ENCODE results near the gene PAK1IP1.
A peak's percentile ranks its signal among the peaks of the same experiment; 100 is the strongest.
"Not testable (repeated sequence)": the region's sequence is repeated elsewhere in the genome, so short reads cannot be mapped to it uniquely, and the experiment has no call there.

The PAK1IP1 gene, protein sequence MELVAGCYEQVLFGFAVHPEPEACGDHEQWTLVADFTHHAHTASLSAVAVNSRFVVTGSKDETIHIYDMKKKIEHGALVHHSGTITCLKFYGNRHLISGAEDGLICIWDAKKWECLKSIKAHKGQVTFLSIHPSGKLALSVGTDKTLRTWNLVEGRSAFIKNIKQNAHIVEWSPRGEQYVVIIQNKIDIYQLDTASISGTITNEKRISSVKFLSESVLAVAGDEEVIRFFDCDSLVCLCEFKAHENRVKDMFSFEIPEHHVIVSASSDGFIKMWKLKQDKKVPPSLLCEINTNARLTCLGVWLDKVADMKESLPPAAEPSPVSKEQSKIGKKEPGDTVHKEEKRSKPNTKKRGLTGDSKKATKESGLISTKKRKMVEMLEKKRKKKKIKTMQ

DNA sequence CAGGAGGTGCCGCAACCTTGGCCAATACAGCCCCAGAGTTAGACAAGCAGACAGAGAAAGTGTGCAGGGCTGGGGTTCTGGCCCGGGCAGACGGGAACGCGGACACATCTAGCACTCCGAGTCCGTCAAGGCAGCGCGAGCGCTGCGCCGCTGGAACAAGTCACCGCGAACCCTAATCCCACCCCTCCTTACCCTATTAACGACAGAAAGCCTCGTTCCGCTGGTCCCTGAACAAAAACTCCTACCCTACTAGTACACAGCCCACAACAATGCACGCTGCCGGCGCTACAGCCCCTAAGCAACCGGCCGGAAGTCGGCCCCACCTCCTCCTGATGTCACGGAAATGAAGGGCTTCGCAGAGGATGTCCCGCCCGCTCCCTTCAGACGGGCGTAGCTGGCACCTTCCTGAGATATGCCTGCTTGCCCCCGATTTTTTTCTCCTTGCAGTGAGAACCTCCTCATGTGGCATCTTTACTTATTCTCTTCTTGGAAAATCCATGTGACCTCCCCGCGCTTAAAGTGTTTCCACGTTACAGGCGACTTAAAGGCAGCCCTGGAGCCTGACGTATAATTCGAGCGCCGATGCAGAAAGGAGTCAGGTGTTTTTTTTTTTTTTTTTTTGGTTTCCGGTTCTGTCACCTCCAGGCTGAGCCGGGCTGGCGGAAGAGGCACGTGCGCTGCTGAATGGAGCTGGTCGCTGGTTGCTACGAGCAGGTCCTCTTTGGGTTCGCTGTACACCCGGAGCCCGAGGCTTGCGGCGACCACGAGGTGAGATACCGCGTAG lies at the start of gene PAK1IP1, which contains the start of gene C6orf52:
TSS of gene PAK1IP1 (plus strand) at position 671 of the 784 bp plus-strand sequence. CDS start at position 685, 14 bp downstream.
TSS of gene C6orf52 (minus strand) at position 315 of the 784 bp plus-strand sequence. CDS start 7,066 bp downstream, outside the sequence.
- DNase-seq, result peak; percentile 95 to 96

DNA sequence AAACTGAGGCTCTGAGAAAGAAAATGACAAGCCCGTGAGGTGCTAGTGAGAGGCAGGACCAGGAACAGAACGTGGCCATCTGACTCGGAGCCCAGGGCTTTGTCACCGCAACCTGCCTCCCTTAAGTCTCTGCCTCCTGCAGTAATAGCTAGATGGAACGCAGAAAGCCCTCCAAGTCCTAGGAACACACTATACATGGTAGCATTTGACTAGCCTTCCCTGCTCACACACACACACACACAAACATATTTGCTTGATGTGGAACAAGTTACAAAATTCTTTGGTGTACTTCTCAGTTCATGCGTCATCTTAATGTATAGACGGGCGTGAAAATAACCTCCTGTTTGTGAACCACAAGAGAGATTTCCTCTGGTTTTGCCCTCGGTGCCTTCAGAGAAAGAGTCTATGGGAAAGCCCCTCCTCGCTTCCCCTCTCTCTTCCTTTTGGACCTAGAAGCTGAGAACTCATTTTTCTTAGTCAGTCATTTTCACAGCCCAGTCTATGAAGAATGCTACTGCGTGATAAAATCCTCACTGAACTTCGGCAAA lies 39.2 kb upstream of the PAK1IP1 start:
- no peak for DNase-seq

DNA sequence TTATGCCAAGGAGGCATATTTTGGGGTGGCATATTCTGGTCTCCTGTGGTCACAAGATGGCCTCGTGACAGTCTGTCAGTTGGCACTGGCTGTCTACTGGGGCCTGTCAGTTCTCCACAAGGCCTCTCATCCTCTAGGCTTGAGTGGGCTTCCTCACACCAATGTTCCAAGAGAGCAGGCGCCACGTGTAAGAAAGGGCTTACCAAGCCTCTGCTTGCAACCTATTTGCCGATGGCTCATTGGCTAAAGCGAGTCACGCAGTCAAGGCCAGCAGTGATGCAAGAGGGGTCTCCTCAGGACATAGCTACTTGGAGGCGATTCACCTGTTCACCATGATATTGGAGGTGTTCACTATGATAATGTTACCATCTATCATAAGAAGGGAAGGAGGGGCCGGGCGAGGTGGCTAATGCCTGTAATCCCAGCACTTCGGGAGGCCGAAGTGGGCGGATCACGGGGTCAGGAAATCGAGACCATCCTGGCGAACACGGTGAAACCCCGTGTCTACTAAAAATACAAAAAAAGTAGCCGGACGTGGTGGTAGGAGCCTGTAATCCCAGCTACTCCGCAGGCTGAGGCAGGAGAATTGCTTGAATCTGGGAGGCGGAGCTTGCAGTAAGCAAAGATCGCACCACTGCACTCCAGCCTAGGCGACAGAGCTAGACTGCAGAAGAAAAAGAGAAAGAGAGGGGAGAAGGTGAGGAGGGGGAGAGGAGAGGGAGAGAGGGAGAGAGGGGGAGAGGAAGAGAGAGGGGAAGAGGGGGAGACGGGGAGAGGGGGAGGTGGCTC lies 35.7 kb upstream of the PAK1IP1 start:
- no peak for DNase-seq

DNA sequence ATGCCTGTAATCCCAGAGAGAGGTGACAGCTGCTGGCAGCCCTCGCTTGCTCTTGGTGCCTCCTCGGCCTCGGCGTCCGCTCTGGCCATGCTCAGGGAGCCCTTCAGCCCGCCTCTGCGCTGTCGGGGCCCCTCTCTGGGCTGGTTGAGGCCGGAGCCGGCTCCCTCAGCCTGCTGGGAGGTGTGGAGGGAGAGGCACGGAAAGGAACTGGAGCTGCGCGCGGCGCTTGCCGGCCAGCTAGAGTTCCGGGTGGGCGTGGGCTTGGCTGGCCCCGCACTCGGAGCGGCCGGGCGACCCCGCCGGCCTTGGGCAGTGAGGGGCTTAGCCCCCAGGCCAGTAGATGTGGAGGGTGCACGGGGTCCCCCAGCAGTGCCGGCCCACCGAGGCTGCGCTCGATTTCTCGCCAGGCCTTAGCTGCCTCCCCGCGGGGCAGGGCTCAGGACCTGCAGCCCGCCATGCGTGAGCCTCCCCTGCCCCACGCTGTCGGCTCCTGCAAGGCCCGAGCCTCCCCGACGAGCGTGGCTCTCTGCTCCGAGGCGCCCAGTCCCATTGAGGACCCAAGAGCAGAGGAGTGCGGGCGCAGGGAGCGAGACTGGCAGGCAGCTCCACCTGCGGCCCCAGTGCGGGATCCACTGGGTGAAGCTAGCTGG lies 34.9 kb upstream of the PAK1IP1 start:
- peak in 1 of 2 experiments; percentile 20 for DNase-seq

DNA sequence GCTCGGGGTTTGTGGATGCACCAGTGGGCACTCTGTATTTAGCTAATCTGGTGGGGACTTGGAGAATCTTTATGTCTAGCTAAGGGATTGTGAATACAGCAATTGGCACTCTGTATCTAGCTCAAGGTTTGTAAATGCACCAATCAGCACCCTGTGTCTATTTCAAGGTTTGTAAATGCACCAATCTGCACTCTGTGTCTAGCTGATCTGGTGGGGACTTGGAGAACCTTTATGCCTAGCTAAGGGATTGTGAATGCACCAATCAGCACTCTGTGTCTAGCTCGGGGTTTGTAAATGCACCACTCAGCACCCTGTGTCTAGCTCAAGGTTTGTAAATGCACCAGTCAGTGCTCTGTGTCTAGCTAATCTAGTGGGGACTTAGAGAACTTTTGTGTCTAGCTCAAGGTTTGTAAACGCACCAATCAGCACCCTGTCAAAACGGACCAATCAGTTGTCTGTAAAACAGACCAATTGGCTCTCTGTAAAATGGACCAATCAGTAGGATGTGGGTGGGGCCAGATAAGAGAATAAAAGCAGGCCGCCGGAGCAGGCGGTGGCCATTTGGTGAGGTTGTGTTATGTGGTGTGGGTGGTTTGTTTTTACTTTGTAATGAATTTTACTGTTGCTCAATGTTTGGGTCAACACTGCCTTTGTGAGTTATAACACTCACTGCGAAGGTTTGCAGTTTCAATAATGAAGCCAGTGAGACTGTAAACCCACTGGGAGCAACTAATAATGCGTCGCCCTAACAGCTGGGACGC lies 34.2 kb upstream of the PAK1IP1 start:
- DNase-seq, result not testable (repeated sequence)

DNA sequence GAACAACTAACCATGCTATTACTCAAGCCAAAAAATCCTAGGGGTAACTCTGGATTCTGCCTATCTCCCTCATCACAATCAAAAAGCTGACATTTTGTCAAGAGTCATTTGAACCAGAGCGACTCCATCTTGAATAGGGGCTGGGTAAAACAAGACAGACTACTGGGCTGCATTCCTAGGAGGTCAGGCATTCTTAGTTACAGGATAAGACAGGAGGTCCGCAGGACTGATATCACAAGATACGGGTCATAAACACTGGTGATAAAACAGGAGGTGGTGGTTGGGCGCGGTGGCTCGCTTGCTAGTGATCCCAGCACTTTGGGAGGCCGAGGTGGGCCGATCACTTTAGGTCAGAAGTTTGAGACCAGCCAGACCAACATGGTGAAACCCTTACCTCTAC lies 32.6 kb upstream of the PAK1IP1 start:
- DNase-seq, result no peak

DNA sequence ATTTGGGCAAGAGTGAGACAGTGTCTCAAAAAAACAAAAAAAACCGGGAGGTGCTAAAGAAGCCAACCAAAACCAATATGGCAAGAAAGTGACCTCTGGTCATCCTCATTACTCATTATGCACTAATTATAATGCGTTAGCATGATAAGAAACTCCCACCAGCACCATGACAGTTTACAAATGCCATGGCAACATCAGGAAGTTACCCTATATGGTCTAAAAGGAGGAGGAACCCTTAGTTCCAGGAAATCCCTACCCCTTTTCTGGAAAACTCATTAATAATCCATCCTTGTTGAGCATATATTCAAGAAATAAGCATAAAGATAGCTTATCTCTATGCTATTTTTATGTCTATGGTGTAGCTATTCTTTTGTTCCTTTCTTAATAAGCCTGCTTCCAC lies 32.0 kb upstream of the PAK1IP1 start:
- DNase-seq, result no peak

DNA sequence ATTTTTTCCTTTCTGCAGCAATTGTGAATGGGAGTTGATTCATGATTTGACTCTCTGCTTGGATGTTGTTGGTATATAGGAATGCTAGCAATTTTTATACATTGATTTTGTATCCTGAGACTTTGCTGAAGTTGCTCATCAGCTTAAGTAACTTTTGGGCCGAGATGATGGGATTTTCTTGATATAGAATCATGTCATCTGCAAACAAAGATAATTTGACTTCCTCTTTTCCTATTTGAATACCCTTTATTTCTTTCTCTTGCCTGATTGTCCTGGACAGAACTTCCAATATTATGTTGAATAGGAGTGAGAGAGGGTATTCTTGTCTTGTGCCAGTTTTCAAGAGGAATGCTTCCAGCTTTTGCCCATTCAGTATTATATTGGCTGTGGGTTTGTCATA lies 29.2 kb upstream of the PAK1IP1 start:
- not testable (repeated sequence) for DNase-seq

DNA sequence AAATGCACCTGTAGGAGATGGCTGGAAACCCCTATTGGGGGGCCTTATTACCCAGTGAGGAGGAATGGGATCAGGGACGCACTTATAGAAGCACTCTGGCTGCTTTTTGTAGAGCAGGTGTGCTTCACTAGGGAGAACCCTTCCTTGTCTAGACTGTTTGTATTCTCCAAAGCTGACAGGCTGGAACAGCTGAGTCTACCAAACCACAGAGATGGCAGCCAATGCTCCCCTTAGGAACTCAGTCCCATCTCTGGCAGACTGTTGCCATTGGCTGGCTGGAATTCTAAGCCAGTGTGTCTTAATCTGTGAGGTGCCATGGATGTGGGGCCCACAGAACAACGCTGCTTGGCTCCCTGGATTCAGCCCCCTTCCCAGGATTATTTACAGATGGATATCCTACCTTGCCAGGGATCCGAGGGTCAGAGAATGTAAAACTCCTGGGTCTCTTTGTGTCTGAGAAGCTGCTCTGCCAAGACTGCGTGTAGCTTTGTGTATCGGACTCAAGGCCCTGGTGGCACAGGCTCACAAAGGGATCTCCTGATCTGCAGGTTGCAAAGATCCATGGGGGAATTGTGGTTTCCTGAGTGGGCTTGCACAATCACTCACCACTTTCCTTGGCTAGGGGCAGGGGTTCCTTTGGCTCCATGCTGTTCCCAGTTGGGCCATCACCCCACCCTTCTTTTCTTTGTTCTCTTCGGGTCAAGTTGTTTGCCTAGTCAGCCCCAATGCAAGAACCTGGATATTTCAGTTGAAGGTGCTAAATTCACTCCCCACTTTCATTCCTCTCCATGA lies 26.4 kb upstream of the PAK1IP1 start:
- no peak for DNase-seq

DNA sequence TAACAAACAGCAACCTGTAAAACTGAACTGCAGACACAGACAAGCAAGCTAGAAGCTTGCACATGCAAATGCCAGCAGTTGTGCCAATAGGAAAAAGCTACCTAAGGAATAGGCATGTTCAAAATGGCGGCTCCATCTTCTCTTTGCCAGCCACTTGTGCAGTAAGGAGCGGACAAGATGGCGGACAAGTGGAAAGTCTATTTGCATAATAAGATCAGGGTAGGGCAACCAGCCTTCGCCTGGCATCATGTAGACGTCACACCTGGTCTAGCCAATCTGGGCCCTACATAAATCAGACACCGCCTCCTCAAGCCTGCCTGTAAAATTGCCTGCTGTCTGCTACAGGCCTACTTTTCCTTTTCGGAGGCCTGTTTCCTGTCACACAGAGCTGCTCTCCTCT lies 18.4 kb upstream of the PAK1IP1 start:
- no peak for DNase-seq

DNA sequence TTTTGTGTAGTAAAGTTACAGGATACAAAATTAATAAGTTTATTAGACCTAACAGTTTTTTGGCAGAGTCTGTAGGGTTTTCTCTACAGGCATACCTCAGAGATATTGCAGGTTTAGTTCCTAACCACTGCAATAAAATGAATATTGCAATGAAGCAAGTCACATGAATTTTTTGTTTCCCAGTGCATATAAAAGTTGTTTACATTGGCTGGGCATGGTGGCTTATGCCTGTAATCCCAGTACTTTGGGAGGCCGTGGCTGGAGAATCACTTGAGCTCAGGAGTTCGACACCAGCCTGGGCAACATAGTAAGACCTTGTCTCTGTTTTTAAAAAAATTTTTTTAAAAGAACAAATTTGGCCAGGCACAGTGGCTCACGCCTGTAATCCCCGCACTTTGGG lies 16.3 kb upstream of the PAK1IP1 start:
- no peak for DNase-seq

DNA sequence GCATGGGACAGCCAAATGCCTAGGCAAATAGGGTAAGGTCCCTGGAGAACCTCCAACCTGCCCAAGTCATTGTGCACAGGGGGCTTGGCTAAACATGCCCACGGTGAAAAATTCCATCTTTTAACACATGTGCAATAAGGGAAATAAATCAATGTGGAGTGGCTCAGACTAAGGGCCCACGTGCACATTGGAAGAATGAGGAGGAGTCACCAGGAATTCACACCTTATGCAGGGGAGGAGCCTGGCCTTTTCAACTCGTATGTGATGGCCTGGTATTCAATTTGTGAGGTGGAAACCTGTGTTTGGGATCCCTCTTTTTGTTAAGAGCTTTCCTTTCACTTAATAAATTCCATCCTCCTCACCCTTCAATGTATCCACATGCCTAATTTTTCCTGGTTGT lies 13.0 kb upstream of the PAK1IP1 start:
- no peak for DNase-seq

DNA sequence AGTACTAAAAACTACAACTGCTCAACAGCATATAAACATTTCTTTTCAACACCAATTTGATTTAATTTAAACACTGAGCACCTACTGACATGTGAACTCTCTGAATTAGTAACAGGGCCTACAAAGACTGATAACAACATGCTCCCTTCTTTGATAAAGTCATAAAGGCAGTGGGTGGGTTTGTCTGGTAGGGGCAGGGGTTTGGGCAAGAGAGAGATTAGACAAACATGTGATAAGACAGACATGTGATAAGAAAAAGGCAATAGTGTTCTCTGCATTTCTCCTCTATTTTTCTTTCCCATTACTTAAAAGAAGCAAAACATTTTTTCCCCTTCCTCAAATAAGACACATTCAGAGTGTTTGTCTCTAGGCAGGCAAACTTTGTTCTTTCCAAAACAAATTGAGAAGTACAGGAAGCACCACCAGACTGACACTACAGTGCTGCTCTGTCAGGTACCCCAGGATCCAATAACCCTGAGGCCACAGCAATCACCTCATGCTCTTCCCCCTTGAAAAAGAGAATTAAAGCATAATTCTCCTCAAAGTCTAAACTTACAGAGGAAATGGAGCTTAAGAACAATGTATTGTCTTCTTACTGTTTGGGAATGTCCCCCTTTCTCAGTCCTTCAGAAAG lies 12.3 kb upstream of the PAK1IP1 start:
- DNase-seq, result no peak

DNA sequence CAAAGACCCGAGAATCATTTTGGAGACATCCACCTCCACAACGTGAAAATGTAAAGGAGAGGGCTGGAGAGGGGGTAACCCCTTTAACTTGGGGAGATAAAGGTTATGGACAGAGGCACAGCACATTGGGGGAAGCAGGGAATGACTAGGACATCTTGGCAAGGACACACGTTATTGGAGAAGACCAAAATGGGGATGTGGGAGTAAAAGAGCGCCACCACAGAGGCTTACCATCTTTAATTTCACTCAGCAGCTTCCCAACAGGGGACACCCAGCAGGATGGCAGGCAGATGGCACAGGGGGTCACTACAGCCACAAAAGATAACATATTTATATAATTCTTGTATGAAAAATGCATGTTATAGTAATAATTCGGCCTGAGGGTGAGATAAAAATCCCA lies 10.2 kb upstream of the PAK1IP1 start:
- DNase-seq, result no peak

DNA sequence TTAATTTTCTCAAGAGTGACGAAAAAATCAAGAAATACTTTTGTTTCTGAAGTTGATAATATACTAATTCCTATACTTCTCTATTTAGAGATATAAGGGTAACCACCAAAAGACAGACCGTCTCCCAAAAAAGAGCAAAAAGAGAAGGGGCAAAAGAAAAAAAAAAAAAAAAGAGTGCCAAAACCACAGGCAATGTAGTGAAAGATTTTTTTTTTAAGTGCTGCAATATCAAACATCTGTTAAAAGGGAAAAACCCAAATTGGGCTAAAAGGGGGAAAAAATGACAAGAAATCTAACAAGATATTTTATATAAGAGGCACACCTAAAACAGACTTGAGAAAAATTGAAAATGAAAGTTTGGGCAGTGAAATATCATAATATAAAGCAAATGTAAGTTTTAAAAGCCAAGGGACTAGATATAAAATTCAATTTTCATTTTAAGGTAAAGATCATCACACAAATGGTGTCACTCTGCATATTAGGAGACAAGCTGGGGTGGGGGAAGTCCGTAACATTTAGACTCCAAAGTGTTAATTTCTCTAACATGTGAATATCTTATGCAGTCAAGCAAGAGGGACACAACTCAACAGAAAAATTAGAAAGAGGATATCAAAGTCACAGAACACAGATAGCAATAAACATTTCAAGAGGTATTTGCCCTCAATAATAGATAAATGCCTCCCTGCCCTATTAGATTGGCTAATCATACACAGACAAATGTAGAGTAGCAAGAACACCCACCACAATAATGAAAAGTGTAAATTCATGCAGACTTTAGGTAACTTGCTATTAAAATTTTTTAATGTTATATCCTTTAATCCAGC lies 9.5 kb upstream of the PAK1IP1 start:
- DNase-seq, result no peak

DNA sequence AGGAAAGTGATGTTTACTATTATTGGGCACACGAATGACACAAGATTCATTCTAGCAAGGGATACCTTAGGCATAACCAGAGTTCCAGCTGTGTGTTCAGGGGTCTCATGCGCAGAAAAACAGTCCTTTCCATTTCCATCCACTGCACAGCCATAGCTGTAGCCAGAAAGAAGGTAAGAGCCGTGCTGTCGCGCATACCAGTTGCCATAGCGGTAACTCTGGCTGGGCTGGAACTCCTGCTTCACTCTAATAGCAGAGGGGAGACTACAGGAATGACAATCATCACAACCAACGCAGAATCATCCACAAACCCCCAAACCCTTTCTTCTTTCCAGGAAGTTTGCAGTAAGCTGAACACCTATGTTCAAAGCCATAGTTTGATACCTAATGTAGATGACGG lies 7.9 kb upstream of the PAK1IP1 start:
- no peak for DNase-seq

DNA sequence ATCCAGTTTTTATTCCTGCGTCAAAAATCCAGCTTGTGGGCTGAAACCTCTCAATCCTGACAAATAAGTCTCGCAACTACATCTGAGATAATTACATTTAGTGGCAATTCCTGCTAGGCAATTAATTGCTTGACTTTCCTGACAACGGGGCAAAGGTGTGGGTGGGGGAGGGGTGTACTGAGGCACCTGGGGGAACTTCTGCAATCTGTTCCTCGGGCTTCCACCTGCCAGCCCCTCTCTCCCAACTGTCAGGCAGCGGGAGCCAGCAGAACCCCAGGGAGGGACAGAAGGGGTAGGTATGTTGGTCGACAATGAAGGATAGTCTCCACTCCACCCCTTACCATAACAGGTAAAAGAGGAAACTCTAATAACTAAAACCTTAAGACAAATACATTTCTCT lies 7.2 kb upstream of the PAK1IP1 start:
- DNase-seq, result no peak

DNA sequence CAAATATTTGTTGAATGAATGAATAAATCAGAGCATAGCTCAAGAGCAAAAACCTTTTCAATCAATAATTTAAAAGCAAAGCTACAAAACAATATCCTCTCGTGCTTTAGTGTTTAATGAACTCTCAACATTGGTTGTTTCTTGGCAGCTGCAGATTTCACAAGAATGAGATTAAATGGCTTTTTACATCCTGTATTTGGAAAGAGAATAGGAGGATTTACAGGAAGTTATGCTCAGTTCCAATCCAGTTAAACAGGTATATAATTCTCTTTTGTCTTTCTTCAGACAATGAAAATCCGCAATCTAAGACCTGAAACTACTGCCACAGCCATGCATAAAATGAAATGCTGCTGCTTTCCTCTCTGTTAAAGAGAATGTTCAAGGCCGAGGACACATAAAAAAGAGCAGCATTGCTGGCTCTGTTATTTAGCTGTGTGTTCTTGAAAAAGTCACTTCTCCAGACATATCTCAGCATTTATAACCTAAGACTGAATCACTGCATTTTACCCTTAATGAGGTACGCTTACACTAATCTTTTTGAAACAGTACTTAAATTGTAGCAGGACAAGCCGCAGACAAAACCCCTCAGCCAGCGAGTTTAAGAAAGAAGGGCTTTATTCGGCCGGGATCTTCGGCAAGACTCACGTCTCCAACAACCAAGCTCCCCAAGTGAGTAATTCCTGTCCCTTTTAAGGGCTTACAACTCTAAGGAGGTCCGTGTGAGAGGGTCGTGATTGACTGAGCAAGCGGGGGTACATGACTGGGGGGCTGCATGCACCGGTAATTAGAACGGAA lies 3.9 kb upstream of the PAK1IP1 start:
- DNase-seq, result peak; percentile 26 to 60

Data from NCI-H2081 (cell line).